AG09309 (cell line): ENCODE measurements around the gene ENG.

ENCODE experiments used
- DNase-seq: peaks from one replicate; pipeline ENCODE4 v3.0.0-alpha.2; 2010; ENCODE audit warnings: low read depth
- H3K4me3 ChIP-seq: 2 replicates; pipeline ENCODE4 v1.5.1; 2011; ENCODE audit warnings: mild to moderate bottlenecking, low read depth, low read length, moderate library complexity; ENCODE audit not compliant: control insufficient read depth
- CTCF ChIP-seq: IDR thresholded peaks from 2 replicates; pipeline ENCODE4 v1.5.1; 2011; ENCODE audit warnings: mild to moderate bottlenecking, low read depth, low read length, inconsistent platforms; ENCODE audit not compliant: insufficient read depth, control insufficient read depth; ENCODE audit errors: missing control alignments

The ENG gene

GRCh38 chr9:127832248-127832647 lies 22.2 kb downstream of the ENG start:
- no peak for DNase-seq
- no peak overlapping the region for H3K4me3 ChIP-seq
- TF ChIP-seq CTCF: no peak

DNA sequence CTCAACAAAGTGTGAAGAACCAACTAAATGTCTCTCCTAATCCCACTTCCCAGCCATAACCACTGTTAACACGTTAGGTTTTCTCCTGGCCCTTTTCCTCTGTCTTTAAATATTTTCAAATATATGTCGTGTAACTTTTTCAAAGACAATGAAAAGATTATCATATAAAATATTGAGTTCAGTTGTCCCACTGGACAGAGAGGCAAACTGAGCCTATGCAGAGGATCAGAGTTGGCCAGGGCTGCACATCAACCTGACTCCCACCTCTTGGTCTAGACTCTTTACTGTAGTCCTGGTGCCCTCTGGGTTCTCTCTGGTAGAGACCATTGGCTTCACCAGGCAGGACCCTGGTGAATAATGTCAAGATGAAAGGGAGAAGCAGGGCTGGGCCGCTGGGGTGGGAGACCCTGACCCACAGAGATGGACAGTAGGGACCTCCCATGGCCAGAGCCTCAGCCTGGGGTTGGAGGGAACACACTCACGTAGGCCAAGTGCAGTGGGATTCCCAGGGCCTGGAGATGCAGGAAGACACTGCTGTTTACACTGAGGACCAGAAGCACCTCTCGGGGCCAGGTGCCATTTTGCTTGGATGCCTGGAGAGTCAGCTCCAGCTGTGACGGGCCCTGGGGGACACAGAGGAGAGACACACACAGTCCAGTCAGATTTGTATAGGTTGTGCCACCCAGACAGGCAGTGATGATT lies 25.1 kb downstream of the ENG start:
- DNase-seq: no peak
- no peak overlapping the region for H3K4me3 ChIP-seq
- no peak for TF ChIP-seq CTCF

DNA sequence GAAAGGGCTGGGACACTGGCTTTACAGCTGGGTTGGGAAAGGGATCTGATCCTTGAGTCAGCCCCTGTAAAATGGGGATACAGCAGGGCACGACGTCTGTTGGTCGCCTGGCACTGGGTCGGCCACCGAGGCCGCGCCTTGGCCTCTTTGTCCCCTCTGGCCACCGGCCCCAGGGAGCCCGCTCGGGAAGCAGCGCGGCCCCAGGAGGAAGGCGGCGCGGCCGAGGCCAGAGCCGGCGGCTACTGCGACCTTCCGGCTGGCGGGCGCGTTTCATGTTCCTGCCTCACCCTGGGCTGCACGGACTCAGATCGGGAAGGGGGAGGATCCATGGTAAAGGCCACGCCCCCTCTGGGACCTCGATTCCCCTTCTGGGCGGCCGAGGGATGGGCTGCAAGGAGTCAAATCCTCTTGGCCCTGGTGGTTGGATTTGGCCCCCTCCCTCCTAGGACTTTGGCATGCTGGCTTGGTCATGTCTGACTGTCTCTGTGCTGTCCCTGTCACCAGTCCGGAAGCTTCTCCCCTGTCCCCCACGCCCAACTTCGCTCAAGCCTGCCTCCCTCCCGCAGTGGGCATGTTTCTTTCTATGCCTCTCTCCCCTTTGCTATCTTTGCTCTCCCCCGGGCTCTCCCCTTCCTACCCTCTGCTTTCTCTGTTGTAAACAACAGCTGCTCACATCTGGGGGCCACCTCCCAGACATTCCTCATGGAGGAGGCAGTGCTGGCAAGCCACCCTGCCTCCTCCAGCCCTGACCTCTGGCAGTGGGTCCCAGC lies 26.0 kb downstream of the ENG start:
- DNase-seq: no peak
- H3K4me3 ChIP-seq: no peak overlapping the region

DNA sequence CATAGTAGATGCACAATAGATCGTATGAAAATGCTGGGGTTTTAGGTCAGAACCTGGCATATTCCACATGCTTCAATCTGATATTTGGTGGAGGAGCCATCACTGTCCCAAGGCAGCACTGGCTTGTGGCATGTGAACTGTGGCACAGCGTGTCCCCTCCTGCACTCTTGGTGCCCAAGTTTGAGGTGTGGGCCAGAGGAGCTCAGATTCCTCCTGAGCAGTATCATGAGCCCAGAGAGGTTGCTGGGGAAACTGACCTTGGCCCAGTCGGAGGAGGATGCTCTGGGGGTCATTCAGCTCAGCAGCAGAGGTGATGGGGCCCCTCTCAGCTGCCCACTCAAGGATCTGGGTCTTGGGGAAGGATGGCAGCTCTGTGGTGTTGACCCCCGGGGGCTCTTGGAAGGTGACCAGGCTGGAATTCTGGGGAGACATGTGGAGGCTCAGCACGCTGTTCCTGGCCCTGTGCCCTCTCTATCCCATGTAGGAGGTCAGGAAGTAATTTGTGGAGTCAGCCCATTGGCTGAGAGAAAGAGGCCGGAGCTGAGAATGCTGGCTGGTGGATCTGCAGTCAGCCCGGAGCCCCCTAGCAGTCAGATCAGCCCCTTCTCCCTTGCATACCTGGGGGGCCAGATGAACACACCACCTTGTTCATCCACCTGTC lies 28.1 kb downstream of the ENG start:
- no peak for DNase-seq
- H3K4me3 ChIP-seq: no peak overlapping the region
- TF ChIP-seq CTCF: no peak

More for the DNA sequence above, 26.0 kb downstream of the ENG start:
- no peak for TF ChIP-seq CTCF

DNA sequence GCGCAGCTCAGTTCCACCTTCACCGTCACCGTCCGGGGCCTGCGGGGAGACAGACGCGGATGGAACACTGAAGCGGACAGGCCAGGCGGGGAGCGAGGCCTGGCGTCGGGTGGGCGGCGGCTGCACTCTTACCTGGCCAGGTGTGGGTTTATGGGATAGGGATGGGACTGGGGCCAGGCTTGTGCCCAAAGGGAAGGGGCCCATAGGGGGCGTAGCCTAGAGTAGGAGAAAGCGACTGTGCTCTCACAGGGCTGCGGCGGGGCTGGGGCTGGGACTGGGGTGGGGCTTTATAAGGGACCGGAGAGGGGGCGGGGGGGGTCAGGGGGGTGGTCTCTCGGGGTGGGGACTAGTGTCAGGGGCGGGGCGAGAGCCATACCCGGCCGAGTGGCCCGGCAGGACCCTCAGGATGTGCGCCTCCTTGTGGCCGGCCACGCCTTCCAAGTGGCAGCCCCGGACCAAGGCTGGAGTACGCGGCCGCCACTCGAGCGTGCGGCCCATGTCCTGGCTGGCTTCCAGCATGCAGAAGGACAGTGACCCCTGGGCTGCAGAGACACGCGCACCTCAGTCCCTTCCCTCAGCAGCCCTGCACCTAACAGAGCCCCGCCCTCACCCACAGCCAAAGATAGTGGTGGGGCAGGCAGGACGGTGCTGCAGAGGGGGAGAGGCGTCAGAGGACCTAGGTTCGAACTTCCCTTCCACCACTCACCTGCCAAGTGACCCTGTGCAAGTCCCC lies 29.0 kb downstream of the ENG start:
- DNase-seq: no peak
- no peak for TF ChIP-seq CTCF

GRCh38 chr9:127822108-127822507 lies 32.4 kb downstream of the ENG start:
- no peak for DNase-seq
- no peak overlapping the region for H3K4me3 ChIP-seq
- TF ChIP-seq CTCF: no peak

More for the DNA sequence above, 29.0 kb downstream of the ENG start:
- H3K4me3 ChIP-seq: no peak overlapping the region
